Esophagus muscularis mucosa (tissue), 4 donors: ENCODE data around the gene BMP2. TPM values are rescaled to one million over a fixed set of nuclear protein-coding genes. Genes with fewer than 3 reads are reported as not detected.

ENCODE experiments used
- DNase-seq: peaks from one replicate; pipeline ENCODE4 v3.0.0-alpha.2; 2017; ENCODE audit errors: extremely low spot score
- H3K27ac ChIP-seq, 4 donors: fragments of 200-600 bp; sonication (generic); replicated peaks in 1 of 4; 1 replicate in 3 of 4; 2 replicates in 1 of 4; pipeline ENCODE4 v1.5.1; 2016 to 2019; ENCODE audit warnings: mild to moderate bottlenecking in 1 of 4
- H3K27me3 ChIP-seq, 4 donors: fragments of 200-600 bp; sonication (generic); one replicate each; pipeline versions ENCODE4 v1.5.1 to v1.6.0; 2016 to 2019
- H3K36me3 ChIP-seq, 4 donors: fragments of 200-600 bp; sonication (generic); one replicate each; pipeline ENCODE4 v1.5.1; 2016 to 2019
- H3K4me1 ChIP-seq, 4 donors: fragments of 200-600 bp; sonication (generic); one replicate each; pipeline ENCODE4 v1.5.1; 2016 to 2019
- H3K4me3 ChIP-seq, 4 donors: fragments of 200-600 bp; sonication (generic); 1 replicate in 2 of 4; 2 replicates in 2 of 4; pipeline ENCODE4 v1.5.1; 2016 to 2019; ENCODE audit warnings: mild to moderate bottlenecking in 4 of 4, moderate library complexity in 1 of 4
- H3K9me3 ChIP-seq, 4 donors: fragments of 200-600 bp; sonication (generic); 1 replicate in 3 of 4; 2 replicates in 1 of 4; pipeline ENCODE4 v1.5.1; 2016 to 2019
- EP300 ChIP-seq: sonication (generic); formaldehyde crosslinking; IDR thresholded peaks from one replicate; pipeline ENCODE4 v1.6.1; 2017; ENCODE audit warnings: antibody characterized with exemption
- POLR2A ChIP-seq: fragments of 450-650 bp; IDR thresholded peaks from one replicate; pipeline ENCODE4 v1.6.1; 2017; ENCODE audit warnings: antibody characterized with exemption, moderate library complexity, mild to moderate bottlenecking, low read depth
- POLR2AphosphoS5 ChIP-seq, 2 donors: sonication (generic); formaldehyde crosslinking; IDR thresholded peaks; one replicate each; pipeline ENCODE4 v1.6.1; 2017; ENCODE audit warnings: antibody characterized with exemption in 2 of 2
- WGBS: methylation state at CpG from one replicate; pipeline ENCODE4 v1.1.5; 2018; 5-methylcytosine and 5-hydroxymethylcytosine counted together
- intact Hi-C: fragments of 100-400 bp; cut with DNase I; formaldehyde crosslinking; loops from one replicate; pipeline ENCODE4 v1.15.1; 2023
- total RNA-seq, 4 donors: library from RNA; depleted of rRNA; stranded (reverse); fragments of >200 nt; gene quantifications; one replicate each; pipeline versions ENCODE4 v1.1.0 to v1.2.1, GENCODE V29; 2016
- TF ChIP-seq, protein P1 (sequence below), 3 experiments: fragments of 200-600 bp in 2 of 3; fragments of 450-650 bp in 1 of 3; sonication (generic) in 2 of 3; IDR thresholded peaks; one replicate each; pipeline ENCODE4 v1.5.1; 2017 to 2019; ENCODE audit warnings: antibody characterized with exemption in 3 of 3, mild to moderate bottlenecking in 2 of 3, moderate library complexity in 1 of 3

Gene BMP2
- total RNA-seq, 4 donors from 2014 or later = 5.8 to 8.6 (median 7.2) TPM

DNA sequence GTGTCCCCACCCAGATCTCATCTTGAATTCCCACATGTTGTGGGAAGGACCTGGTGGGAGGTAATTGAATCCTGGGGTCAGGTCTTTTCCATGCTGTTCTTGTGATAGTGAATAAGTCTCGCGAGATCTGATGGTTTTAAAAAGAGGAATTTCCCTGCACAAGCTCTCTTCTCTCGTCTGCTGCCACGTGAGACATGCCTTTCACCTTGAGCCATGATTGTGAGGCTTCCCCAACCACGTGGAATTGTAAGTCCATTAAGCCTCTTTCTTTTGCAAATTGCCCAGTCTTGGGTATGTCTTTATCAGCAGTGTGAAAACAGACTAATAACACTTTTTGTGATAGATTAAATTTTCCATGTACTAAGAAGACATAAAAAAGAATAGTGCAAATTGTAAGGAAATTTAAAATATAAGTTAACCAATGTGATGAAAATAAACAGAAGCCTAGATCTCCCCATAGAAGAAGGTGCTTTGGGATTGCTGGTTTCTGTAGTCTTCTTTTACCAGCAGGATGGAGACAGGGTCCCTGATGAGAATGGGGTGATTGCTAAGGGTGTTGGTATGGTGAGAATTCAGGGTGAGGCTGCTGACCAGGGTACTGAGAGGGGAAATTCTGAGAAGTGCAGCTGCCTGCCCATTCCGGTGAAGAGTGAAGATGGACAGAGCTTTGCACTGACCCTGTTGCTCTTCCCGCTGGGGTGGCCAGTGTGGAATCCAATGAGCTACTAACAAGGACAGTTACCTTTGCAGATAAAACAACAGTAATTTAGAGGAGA is 50.7 kb downstream of the BMP2 start:
- Histone ChIP-seq H3K36me3 (no peaks in the 10 kb centered on the region), H3K27me3 (no peaks in the 10 kb centered on the region), H3K4me3 (no peak overlapping the region), H3K27ac (no peak overlapping the region), H3K9me3 (no peaks in the 10 kb centered on the region), H3K4me1 (no peaks in the 10 kb centered on the region)
- no peak for DNase-seq
- intact Hi-C loops = no loop called here
- WGBS = 61% methylated on average over 7 of the region's 7 CpGs
- TF ChIP-seq POLR2AphosphoS5 (IDR thresholded peaks at IDR 0.05) = no peak
- no peak for TF ChIP-seq EP300
- TF ChIP-seq POLR2A = no peak
- TF ChIP-seq, protein P1, sequence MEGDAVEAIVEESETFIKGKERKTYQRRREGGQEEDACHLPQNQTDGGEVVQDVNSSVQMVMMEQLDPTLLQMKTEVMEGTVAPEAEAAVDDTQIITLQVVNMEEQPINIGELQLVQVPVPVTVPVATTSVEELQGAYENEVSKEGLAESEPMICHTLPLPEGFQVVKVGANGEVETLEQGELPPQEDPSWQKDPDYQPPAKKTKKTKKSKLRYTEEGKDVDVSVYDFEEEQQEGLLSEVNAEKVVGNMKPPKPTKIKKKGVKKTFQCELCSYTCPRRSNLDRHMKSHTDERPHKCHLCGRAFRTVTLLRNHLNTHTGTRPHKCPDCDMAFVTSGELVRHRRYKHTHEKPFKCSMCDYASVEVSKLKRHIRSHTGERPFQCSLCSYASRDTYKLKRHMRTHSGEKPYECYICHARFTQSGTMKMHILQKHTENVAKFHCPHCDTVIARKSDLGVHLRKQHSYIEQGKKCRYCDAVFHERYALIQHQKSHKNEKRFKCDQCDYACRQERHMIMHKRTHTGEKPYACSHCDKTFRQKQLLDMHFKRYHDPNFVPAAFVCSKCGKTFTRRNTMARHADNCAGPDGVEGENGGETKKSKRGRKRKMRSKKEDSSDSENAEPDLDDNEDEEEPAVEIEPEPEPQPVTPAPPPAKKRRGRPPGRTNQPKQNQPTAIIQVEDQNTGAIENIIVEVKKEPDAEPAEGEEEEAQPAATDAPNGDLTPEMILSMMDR (IDR thresholded peaks at IDR 0.05) = no peak

DNA sequence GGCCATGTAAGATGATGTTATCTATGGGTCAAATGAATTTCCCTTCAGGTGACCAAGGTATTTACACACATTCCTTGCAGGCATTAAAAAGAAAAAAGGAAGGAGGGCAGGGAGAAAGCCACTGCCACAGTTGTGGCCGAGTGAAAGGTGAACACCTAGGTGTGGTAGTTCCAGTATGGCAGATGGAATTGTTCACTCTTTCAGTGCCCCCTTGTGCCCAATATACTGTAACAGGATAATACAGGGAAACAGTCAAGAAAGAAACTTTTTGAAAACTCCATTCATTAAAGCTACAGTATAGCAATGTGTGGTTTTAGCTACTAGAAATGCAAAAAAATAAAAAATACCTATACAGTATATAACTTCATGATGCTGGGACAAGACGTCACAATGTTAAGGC is 52.1 kb downstream of the BMP2 start:
- Histone ChIP-seq H3K4me3 (no peak overlapping the region), H3K9me3 (no peaks in the 10 kb centered on the region), H3K4me1 (no peaks in the 10 kb centered on the region), H3K27me3 (no peaks in the 10 kb centered on the region), H3K36me3 (no peaks in the 10 kb centered on the region), H3K27ac (no peak overlapping the region)
- 47% methylated on average over 2 of the region's 2 CpGs for WGBS
- intact Hi-C loops = no loop called here
- TF ChIP-seq POLR2A (no peak), POLR2AphosphoS5 (IDR thresholded peaks at IDR 0.05) (no peak), EP300 (no peak)
- TF ChIP-seq, protein P1 (IDR thresholded peaks at IDR 0.05) = no peak
- DNase-seq = no peak

DNA sequence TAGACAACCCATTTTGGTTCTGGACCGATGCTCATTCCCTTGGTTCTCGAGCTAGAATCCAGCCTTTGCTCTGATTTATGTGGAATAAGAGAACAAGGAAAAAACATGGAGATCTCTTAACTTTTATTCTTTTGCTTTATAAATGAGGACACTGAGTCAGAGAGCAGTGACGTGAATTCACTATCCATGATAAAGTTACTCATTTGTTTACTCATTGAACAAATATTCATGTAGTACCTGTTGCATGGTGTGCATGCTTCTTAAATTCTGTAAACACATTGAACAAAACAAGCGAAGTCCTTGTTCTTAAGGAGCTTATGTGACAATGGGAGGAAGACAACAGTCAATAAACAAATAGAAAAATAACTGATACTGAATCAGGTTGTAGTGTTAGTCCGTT is 56.9 kb downstream of the BMP2 start:
- H3K9me3 ChIP-seq = no peaks in the 10 kb centered on the region
- TF ChIP-seq POLR2AphosphoS5 (IDR thresholded peaks at IDR 0.05) (no peak), POLR2A (no peak), EP300 (no peak)
- TF ChIP-seq, protein P1 (IDR thresholded peaks at IDR 0.05) = no peak
- no peak overlapping the region for H3K4me3 ChIP-seq
- no peaks in the 10 kb centered on the region for H3K36me3 ChIP-seq
- DNase-seq = no peak
- intact Hi-C loops = no loop called here
- no peaks in the 10 kb centered on the region for H3K4me1 ChIP-seq
- no peak overlapping the region for H3K27ac ChIP-seq
- 85% methylated on average over 5 of the region's 5 CpGs for WGBS
- H3K27me3 ChIP-seq = no peaks in the 10 kb centered on the region

DNA sequence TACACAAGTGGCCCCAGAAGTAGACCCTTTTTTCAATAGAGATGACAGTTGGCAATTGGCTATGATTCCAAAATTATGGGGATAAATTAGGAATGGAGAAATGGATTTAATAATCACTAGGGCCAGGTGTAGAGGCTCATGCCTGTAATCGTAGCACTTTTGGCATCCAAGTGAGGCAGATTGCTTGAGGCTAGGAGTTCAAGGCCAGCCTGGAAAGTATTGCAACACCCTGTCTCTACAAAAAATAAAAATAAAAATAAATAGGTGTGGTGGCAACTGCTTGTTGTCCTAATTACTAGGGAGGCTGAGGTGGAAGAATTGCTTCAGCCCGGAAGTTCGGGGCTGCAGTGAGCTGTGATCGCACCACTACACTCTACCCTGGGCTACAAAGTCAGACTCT is 60.0 kb downstream of the BMP2 start:
- Histone ChIP-seq H3K9me3 (no peaks in the 10 kb centered on the region), H3K36me3 (no peaks in the 10 kb centered on the region), H3K4me3 (no peak overlapping the region), H3K4me1 (no peaks in the 10 kb centered on the region), H3K27me3 (no peaks in the 10 kb centered on the region), H3K27ac (no peak overlapping the region)
- intact Hi-C loops = loop anchor here (5.0 kb wide), 1 partner anchor 1030 kb away; no protein-coding TSS in a partner anchor
- TF ChIP-seq, protein P1 (IDR thresholded peaks at IDR 0.05) = no peak
- no peak for TF ChIP-seq EP300
- TF ChIP-seq POLR2A = no peak
- TF ChIP-seq POLR2AphosphoS5 (IDR thresholded peaks at IDR 0.05) = no peak
- DNase-seq = no peak
- 93% methylated on average over 4 of the region's 4 CpGs for WGBS
